SK-N-SH treated with all-trans-retinoic acid at 6 μM for 48 hours (cell line): ENCODE data around the gene TMEM217.

ENCODE experiments used
- ATAC-seq: fragments of 200-7000 bp; cut with Tn5 transposase; 3 replicates; pipeline ENCODE4 v1.9.1; 2020; ENCODE audit warnings: mild to moderate bottlenecking, moderate library complexity
- ARNTL ChIP-seq: fragments of 450-650 bp; formaldehyde crosslinking; IDR thresholded peaks from 2 replicates; pipeline ENCODE4 v1.5.0; 2020; ENCODE audit warnings: low read depth, mild to moderate bottlenecking, moderate library complexity, borderline replicate concordance
- BACH2 ChIP-seq: fragments of 250-450 bp; sonication (Bioruptor Pico); IDR thresholded peaks from 2 replicates; pipeline ENCODE4 v1.9.0; 2021; ENCODE audit warnings: mild to moderate bottlenecking, borderline replicate concordance
- CSRNP3 ChIP-seq: fragments of 250-450 bp; sonication (Bioruptor Pico); IDR thresholded peaks from 2 replicates; pipeline ENCODE4 v1.5.1; 2021; ENCODE audit warnings: mild to moderate bottlenecking, moderate library complexity
- ESRRG ChIP-seq: fragments of 250-450 bp; sonication (Bioruptor Pico); IDR thresholded peaks from 2 replicates; pipeline ENCODE4 v1.6.1; 2021; ENCODE audit warnings: mild to moderate bottlenecking
- GLIS3 ChIP-seq: fragments of 250-450 bp; sonication (Bioruptor Pico); IDR thresholded peaks from 2 replicates; pipeline ENCODE4 v1.5.0; 2020; ENCODE audit warnings: mild to moderate bottlenecking, moderate library complexity
- ISL1 ChIP-seq: fragments of 250-450 bp; sonication (Bioruptor Pico); IDR thresholded peaks from 2 replicates; pipeline ENCODE4 v2.1.2; 2022; ENCODE audit warnings: mild to moderate bottlenecking, moderate library complexity
- OSR1 ChIP-seq: fragments of 250-450 bp; sonication (Bioruptor Pico); IDR thresholded peaks from 2 replicates; pipeline ENCODE4 v1.8.0; 2022; ENCODE audit warnings: moderate library complexity, mild to moderate bottlenecking, inconsistent platforms
- PATZ1 ChIP-seq: fragments of 250-450 bp; sonication (Bioruptor Pico); IDR thresholded peaks from 2 replicates; pipeline ENCODE4 v1.8.0; 2020; ENCODE audit warnings: mild to moderate bottlenecking, moderate library complexity, borderline replicate concordance
- POU6F1 ChIP-seq: fragments of 250-450 bp; sonication (Bioruptor Pico); IDR thresholded peaks from 2 replicates; pipeline ENCODE4 v1.8.0; 2021; ENCODE audit warnings: low read depth, mild to moderate bottlenecking, moderate library complexity, borderline replicate concordance
- PPARA ChIP-seq: fragments of 250-450 bp; sonication (Bioruptor Pico); IDR thresholded peaks from 2 replicates; pipeline ENCODE4 v1.5.0; 2020; ENCODE audit warnings: mild to moderate bottlenecking, borderline replicate concordance
- RARB ChIP-seq: fragments of 250-450 bp; sonication (Bioruptor Pico); IDR thresholded peaks from 2 replicates; pipeline ENCODE4 v1.8.0; 2021; ENCODE audit warnings: mild to moderate bottlenecking, moderate library complexity
- SNAI2 ChIP-seq: fragments of 250-450 bp; sonication (Bioruptor Pico); IDR thresholded peaks from 2 replicates; pipeline ENCODE4 v1.5.0; 2020; ENCODE audit warnings: mild to moderate bottlenecking, moderate library complexity
- TOX ChIP-seq: fragments of 250-450 bp; sonication (Bioruptor Pico); IDR thresholded peaks from 2 replicates; pipeline ENCODE4 v1.8.0; 2021; ENCODE audit warnings: mild to moderate bottlenecking, moderate library complexity, borderline replicate concordance
- ZC3H10 ChIP-seq: fragments of 250-450 bp; sonication (Bioruptor Pico); IDR thresholded peaks from 2 replicates; pipeline ENCODE4 v1.5.1; 2021; ENCODE audit warnings: mild to moderate bottlenecking, moderate library complexity
- ZFP3 ChIP-seq: fragments of 250-450 bp; sonication (Bioruptor Pico); IDR thresholded peaks from 2 replicates; pipeline ENCODE4 v1.5.0; 2020; ENCODE audit warnings: mild to moderate bottlenecking, moderate library complexity
- ZFP30 ChIP-seq: fragments of 450-650 bp; formaldehyde crosslinking; IDR thresholded peaks from 2 replicates; pipeline ENCODE4 v1.5.0; 2022; ENCODE audit warnings: mild to moderate bottlenecking, moderate library complexity
- ZNF565 ChIP-seq: fragments of 450-650 bp; formaldehyde crosslinking; conservative IDR thresholded peaks from 2 replicates; pipeline ENCODE4 v1.5.0; 2020; ENCODE audit warnings: low read depth, mild to moderate bottlenecking, moderate library complexity
- ZNF70 ChIP-seq: fragments of 450-650 bp; formaldehyde crosslinking; IDR thresholded peaks from 2 replicates; pipeline ENCODE4 v1.5.0; 2020; ENCODE audit warnings: mild to moderate bottlenecking, moderate library complexity
- ZNF8 ChIP-seq: fragments of 450-650 bp; formaldehyde crosslinking; IDR thresholded peaks from 2 replicates; pipeline ENCODE4 v1.5.0; 2020; ENCODE audit warnings: mild to moderate bottlenecking, moderate library complexity
- TF ChIP-seq, protein P1 (sequence below): fragments of 250-450 bp; sonication (Bioruptor Pico); IDR thresholded peaks from 2 replicates; pipeline ENCODE4 v1.5.0; 2020; ENCODE audit warnings: mild to moderate bottlenecking, moderate library complexity

The TMEM217 gene

DNA sequence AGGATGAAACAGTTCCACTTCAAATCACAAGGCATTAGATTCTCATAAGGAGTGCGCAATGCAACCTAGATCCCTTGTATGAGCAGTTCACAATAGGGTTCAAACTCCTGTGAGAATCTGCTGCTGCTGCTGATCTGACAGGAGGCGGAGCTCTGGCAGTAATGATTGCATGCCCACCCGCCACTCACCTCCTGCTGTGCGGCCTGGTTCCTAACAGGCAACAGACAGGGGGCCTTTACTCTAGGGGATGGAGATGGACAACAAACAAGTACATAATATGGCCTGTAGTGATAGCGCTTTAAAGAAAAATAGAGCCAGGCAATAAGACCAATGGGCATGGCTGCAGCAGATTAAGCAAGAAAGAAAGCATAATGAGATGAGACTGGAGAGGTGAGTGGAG is 3.1 kb downstream of the TMEM217 start (continued):
- no peak for TF ChIP-seq PATZ1 (CRISPR knock-in tag)
- TF ChIP-seq GLIS3 (CRISPR knock-in tag) = no peak
- no peak for TF ChIP-seq ISL1 (CRISPR knock-in tag)
- no peak for TF ChIP-seq TOX

- ATAC-seq = no peak
- TF ChIP-seq RARB (CRISPR knock-in tag) = no peak
- TF ChIP-seq POU6F1 = no peak
- TF ChIP-seq ZC3H10 (CRISPR knock-in tag) = no peak
- no peak for TF ChIP-seq SNAI2 (CRISPR knock-in tag)
- no peak for TF ChIP-seq PPARA (CRISPR knock-in tag)
- TF ChIP-seq CSRNP3 (CRISPR knock-in tag) = no peak
- no peak for TF ChIP-seq ZFP3 (CRISPR knock-in tag)
- TF ChIP-seq ZNF8 (CRISPR knock-in tag) = no peak
- TF ChIP-seq PATZ1 (CRISPR knock-in tag) = no peak
- TF ChIP-seq ZNF565 (CRISPR knock-in tag) = no peak
- TF ChIP-seq ZFP30 (CRISPR knock-in tag) = no peak
- no peak for TF ChIP-seq TOX
- no peak for TF ChIP-seq OSR1
- no peak for TF ChIP-seq ARNTL (CRISPR knock-in tag)
- no peak for TF ChIP-seq ESRRG (CRISPR knock-in tag)
- TF ChIP-seq, protein P1, sequence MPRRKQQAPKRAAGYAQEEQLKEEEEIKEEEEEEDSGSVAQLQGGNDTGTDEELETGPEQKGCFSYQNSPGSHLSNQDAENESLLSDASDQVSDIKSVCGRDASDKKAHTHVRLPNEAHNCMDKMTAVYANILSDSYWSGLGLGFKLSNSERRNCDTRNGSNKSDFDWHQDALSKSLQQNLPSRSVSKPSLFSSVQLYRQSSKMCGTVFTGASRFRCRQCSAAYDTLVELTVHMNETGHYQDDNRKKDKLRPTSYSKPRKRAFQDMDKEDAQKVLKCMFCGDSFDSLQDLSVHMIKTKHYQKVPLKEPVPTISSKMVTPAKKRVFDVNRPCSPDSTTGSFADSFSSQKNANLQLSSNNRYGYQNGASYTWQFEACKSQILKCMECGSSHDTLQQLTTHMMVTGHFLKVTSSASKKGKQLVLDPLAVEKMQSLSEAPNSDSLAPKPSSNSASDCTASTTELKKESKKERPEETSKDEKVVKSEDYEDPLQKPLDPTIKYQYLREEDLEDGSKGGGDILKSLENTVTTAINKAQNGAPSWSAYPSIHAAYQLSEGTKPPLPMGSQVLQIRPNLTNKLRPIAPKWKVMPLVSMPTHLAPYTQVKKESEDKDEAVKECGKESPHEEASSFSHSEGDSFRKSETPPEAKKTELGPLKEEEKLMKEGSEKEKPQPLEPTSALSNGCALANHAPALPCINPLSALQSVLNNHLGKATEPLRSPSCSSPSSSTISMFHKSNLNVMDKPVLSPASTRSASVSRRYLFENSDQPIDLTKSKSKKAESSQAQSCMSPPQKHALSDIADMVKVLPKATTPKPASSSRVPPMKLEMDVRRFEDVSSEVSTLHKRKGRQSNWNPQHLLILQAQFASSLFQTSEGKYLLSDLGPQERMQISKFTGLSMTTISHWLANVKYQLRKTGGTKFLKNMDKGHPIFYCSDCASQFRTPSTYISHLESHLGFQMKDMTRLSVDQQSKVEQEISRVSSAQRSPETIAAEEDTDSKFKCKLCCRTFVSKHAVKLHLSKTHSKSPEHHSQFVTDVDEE (CRISPR knock-in tag) = no peak
These were observed 4.4 kb downstream of the TMEM217 start for GRCh38 chr6:37253486-37254007.

DNA sequence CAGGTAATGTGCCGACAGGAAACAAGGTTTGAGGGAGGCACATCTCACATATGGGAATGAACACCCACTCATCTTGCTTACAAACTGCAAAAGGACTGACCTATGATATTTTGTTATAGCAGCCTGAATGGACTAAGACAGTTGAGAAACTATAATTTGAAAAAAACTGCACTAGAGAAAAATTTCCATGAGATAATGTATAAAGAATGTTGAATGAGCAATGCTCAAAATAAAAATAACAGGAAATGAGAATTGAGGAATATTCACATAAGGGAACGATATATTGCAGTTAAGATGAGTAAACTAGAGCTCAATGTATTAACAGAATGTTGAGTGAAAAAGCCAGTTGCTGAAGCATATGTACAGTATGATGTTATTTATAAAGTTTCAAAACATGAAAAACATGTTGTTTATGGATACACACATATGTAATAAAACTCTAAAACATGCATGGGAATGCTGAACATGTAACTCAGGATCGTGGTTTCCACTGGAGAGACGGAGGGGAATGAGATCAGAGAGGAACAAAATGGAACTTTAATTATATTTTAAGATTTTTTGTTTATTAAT is 6.6 kb downstream of the TMEM217 start:
- TF ChIP-seq PPARA (CRISPR knock-in tag) (no peak), ZFP3 (CRISPR knock-in tag) (no peak), BACH2 (CRISPR knock-in tag) (no peak), ZNF70 (CRISPR knock-in tag) (no peak)
- ATAC-seq = no peak
